Fibroblast of villous mesenchyme (primary cell): Measurements from ENCODE around the gene ASMT. TPM values are rescaled to one million over a fixed set of nuclear protein-coding genes. Genes with fewer than 3 reads are reported as not detected.

Source experiments
- DNase-seq: peaks from one replicate; pipeline ENCODE4 v3.0.0-alpha.2; 2010; ENCODE audit warnings: low read depth
- H3K4me3 ChIP-seq: 2 replicates; pipeline ENCODE4 v1.5.1; 2011; ENCODE audit warnings: low read depth, mild to moderate bottlenecking, low read length
- total RNA-seq: library from RNA; depleted of rRNA; stranded (reverse); fragments of >200 nt; gene quantifications from 2 replicates; pipeline ENCODE4 v1.2.3, GENCODE V29; 2012
- TF ChIP-seq, protein P1 (sequence below): IDR thresholded peaks from 2 replicates; pipeline ENCODE4 v1.5.1; 2012; ENCODE audit warnings: low read depth, mild to moderate bottlenecking, low read length; ENCODE audit not compliant: insufficient read depth

ASMT gene
- total RNA-seq, 1 donor = not detected

DNA sequence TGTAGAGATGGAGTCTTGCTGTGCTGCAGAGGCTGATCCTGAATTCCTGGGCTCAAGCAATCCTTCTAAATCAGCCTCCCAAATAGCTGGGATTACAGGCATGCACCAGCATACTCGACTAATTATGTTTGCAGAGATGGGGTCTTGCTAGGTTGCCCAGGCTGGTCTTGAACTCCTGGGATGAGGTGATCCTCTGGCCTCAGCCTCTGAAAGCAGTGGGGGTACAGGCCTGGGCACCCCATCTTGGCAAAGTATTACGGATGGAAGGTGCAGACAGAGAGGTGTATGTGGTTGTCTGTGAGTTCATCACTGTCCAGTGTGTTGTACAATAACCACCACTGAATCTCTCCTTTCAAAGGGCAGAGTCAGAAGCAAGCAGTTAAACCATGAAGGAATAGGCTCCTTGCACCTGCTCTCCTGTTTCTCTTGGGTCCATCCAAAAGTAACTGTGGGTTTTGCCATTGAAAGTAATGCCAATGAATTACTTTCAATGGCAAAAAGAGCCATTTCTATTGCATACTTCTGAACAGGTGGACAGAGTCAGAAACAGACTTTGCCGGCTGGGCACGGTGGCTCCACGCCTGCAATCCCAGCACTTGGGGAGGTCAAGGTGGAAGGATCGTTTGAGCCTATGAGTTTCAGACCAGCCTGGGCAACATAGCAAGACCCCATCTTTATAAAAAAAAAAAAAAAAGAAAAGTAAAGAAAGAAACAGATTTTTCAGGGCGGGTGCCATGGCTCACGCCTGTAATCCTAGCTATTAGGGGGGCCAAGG lies 30.4 kb upstream of the ASMT start:
- no peak overlapping the region for H3K4me3 ChIP-seq
- TF ChIP-seq, protein P1, sequence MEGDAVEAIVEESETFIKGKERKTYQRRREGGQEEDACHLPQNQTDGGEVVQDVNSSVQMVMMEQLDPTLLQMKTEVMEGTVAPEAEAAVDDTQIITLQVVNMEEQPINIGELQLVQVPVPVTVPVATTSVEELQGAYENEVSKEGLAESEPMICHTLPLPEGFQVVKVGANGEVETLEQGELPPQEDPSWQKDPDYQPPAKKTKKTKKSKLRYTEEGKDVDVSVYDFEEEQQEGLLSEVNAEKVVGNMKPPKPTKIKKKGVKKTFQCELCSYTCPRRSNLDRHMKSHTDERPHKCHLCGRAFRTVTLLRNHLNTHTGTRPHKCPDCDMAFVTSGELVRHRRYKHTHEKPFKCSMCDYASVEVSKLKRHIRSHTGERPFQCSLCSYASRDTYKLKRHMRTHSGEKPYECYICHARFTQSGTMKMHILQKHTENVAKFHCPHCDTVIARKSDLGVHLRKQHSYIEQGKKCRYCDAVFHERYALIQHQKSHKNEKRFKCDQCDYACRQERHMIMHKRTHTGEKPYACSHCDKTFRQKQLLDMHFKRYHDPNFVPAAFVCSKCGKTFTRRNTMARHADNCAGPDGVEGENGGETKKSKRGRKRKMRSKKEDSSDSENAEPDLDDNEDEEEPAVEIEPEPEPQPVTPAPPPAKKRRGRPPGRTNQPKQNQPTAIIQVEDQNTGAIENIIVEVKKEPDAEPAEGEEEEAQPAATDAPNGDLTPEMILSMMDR = no peak
- no peak for DNase-seq

DNA sequence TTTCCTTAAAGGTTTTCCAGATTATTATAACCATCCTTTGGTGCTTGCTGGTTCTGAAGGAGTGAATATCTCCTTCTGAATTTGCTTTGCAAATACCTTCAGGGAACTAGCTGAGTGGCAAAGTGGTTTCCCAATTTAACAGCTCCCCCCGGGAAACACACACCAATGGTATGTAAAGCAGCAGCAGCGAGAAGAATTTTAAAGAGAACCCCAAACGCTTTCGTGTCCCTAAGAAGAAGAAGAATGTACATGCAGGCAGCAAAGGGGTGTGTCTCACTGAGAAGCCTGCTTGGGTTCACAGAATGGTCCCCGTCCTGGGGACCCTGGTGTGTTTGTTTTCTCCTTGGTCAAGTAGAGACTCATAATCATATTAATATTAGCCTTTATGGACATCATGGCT lies 27.7 kb upstream of the ASMT start:
- no peak overlapping the region for H3K4me3 ChIP-seq
- TF ChIP-seq, protein P1 = no peak
- no peak for DNase-seq

DNA sequence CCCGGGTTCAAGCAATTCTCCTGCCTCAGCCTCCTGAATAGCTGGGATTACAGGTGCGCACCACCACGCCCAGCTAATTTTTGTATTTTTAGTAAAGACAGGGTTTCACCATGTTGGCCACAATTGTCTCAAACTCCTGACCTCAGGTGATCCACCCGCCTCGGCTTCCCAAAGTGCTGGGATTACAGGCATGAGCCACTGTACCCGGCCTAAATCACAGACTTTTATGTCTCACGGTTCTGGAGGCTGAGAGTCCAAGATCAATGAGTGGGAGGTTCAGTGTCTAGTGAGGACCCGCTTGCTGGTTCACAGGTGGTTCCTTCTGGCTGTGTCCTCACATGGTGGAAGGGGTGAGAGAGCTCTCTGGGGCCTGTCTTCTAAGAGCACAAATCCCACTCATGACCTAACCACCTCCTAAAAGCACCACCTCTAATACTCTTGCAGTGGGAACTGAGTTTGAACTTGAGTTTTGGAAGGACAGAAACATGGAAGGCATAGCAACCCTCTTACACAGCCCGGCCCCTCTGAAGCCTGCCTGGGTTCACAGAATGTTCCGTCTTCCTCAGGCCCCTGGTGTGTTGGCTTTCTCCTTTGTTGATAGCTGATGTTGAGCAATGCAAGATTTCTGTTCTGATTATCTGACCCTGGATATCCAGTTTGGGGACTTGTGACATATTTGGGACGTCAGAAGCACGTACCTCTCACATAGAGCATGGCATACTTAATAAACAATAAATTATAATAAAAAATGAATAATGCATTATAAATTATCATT lies 25.3 kb upstream of the ASMT start:
- H3K4me3 ChIP-seq = no peak overlapping the region
- DNase-seq = no peak
- TF ChIP-seq, protein P1 = no peak

DNA sequence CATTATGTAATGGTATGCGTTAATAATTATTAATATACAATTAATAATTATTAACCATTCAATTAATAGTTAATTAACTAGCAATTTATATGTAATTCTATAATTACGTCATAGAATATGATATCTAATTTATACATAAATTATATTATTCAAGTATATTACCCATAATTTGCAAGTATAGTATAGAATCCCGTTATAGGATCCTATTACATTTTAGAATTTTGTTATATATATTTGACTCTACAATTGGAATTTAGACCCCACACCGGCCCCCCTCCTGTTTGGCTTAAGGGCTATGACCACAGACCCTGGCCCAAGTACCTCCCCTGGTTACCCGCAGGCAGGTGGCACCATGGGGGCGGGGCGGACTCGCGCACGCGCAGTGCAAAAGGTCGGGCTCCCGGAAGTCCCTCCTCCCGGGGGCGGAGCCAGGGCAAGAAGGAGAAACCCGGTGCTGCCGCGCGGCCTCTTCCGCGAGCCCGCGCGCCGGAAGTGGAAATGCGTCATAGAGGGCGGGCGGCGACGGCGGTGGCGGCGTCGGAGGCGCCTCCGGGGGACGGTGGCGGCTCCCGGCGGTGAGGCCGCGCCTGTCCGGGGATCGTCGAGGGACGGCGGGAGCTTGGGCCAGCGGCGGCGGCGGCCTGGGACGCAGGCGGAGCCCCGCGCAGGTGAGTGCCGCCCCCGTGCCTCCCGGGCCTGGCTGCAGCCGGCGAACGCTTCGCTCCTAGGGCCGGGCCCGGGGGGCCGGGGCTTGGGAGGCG lies 23.6 kb upstream of the ASMT start, which contains the start of gene AKAP17A:
Gene AKAP17A (plus strand): TSS at position 503 of the 761 bp plus-strand sequence. CDS start 1,859 bp downstream, outside the sequence.
- DNase-seq = peak; percentile 94
- H3K4me3 ChIP-seq = peak within 1 kb of the TSS; percentile 96
- TF ChIP-seq, protein P1 = no peak

DNA sequence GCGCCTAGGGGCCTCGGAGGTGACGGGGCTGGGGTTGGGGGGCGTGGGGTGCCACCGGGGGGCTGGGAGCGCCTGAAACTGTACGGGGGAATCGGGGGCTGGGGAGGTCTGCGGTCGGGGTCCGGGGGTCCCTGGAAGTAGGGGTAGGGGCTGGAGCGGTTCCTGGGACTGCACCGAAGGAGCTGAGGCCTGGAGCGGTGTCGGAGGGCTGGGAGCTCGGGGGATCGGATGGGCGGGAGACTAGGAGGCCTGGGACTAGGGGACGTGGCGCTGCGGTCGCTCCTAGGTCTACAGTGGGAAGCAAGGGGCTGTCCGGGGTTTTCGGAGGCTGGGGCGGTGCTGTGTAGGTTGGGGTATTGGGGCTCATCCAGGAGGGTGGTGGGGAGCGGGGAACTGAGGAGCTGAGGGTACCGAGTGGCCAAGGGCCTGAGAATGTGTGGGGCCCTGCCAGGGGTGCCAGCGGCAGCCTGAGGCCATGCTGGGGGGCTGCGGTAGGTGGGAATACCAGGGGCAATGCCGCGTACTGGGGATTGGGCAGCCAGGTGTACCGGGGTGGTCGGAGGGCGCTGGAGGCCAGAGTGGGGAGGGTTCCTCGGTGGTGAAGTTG lies 22.9 kb upstream of the ASMT start:
- DNase-seq = peak; percentile 22
- TF ChIP-seq, protein P1 = no peak
- H3K4me3 ChIP-seq = peak overlapping the region; percentile 96

DNA sequence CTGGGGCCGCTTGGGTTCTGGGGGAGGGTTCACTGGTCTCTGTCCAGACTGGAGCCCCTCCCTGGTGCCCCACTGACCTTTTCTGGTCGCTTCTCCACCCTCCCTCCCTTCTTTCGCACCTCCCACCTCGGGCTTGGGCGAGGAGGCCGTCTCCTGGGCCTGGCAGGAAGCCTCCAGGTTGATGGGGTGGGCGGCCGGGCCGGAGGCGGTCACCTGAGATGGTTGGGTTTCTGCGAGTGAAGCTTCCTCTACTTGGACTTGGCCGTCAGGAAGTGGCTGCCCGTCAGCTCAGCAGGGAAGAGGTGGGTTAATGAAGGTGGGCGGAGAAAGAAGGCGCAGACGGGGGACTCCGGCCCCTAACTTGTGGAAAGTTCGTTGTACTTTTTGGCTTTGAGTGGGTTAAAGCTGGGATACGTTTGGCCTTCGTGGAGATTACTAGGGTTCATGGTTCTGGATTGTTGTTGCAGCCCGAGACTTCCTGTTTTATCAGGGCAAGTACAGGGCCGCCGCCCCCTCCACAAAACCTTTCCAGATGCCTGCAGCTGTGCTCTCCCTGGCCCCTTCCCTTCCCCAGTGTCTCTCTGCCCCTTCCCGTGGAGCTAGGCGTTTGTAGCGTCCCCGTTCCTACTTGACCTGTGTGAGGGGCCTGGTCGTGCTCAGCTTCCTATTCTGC lies 22.3 kb upstream of the ASMT start:
- TF ChIP-seq, protein P1 = no peak
- H3K4me3 ChIP-seq = peak overlapping the region; percentile 96
- peak; percentile 60 for DNase-seq
